Esophagus squamous epithelium (tissue), 5 donors: Measurements from ENCODE around the gene TXLNB. TPM values are rescaled to one million over a fixed set of nuclear protein-coding genes. Genes with fewer than 3 reads are reported as not detected.
"Not testable (repeated sequence)": the region's sequence is repeated elsewhere in the genome, so short reads cannot be mapped to it uniquely, and the experiment has no call there.

ENCODE experiments used
- DNase-seq: peaks from one replicate; lab custom pipeline; 2025; lab: John Stamatoyannopoulos, UW
- H3K27ac ChIP-seq, 4 donors: fragments of 200-600 bp; sonication (generic); one replicate each; pipeline ENCODE4 v1.5.1; 2016 to 2019; ENCODE audit warnings: mild to moderate bottlenecking in 1 of 4
- H3K27me3 ChIP-seq, 4 donors: fragments of 200-600 bp; sonication (generic); 1 replicate in 3 of 4; 2 replicates in 1 of 4; pipeline versions ENCODE4 v1.5.1 to v1.6.0; 2017 to 2021; ENCODE audit warnings: antibody characterized with exemption in 1 of 4
- H3K36me3 ChIP-seq, 3 donors: fragments of 200-600 bp; sonication (generic); one replicate each; pipeline ENCODE4 v1.5.1; 2016 to 2019
- H3K4me1 ChIP-seq, 3 donors: fragments of 200-600 bp; sonication (generic); one replicate each; pipeline ENCODE4 v1.5.1; 2017 to 2019
- H3K4me3 ChIP-seq, 4 donors: fragments of 200-600 bp; sonication (generic); 1 replicate in 3 of 4; 2 replicates in 1 of 4; pipeline ENCODE4 v1.5.1; 2016 to 2019; ENCODE audit warnings: mild to moderate bottlenecking in 2 of 4, moderate library complexity in 1 of 4
- H3K9me3 ChIP-seq, 3 donors: fragments of 200-600 bp; sonication (generic); one replicate each; pipeline ENCODE4 v1.5.1; 2016 to 2019
- CTCF ChIP-seq, 6 experiments: fragments of 450-650 bp in 4 of 6; fragments of 200-600 bp in 2 of 6; sonication (generic) in 2 of 6; IDR thresholded peaks; one replicate each; pipeline ENCODE4 v1.5.1; 2016 to 2019; ENCODE audit warnings: antibody characterized with exemption in 6 of 6, mild to moderate bottlenecking in 4 of 6, moderate library complexity in 4 of 6
- POLR2A ChIP-seq, 4 donors: fragments of 450-650 bp; IDR thresholded peaks; one replicate each; pipeline ENCODE4 v1.6.1; 2017; ENCODE audit warnings: antibody characterized with exemption in 4 of 4, mild to moderate bottlenecking in 4 of 4, moderate library complexity in 3 of 4
- WGBS, 2 donors: methylation state at CpG; one replicate each; pipeline ENCODE4 v1.1.5; 2018; 5-methylcytosine and 5-hydroxymethylcytosine counted together
- intact Hi-C: fragments of 100-400 bp; cut with DNase I; formaldehyde crosslinking; loops from one replicate; pipeline ENCODE4 v1.15.0; 2022
- total RNA-seq, 4 donors: library from RNA; depleted of rRNA; stranded (reverse); fragments of >200 nt; gene quantifications; one replicate each; pipeline ENCODE4 v1.1.0, GENCODE V29; 2016
- donor health status: DM: yes; HTN: yes; CAD: no.

The TXLNB gene
- total RNA-seq, 4 donors from 2014 or later: 0.04 to 1.1 (median 0.24) TPM

- H3K27me3 ChIP-seq: no peaks in the 10 kb centered on the region
- H3K4me3 ChIP-seq: no peak overlapping the region
- H3K4me1 ChIP-seq: peaks cover 8 to 18% (median 11%) of the 10 kb centered on the region in 3 donors
- H3K36me3 ChIP-seq: no peaks in the 10 kb centered on the region
- H3K27ac ChIP-seq: no peak overlapping the region
- no peak for DNase-seq
- intact Hi-C loops: no loop called here
- 71 to 76% methylated on average over 2 of the region's 2 CpGs for WGBS, 2 donors
- no peaks in the 10 kb centered on the region for H3K9me3 ChIP-seq
- no peak for TF ChIP-seq CTCF (IDR thresholded peaks at IDR 0.05)
- TF ChIP-seq POLR2A (IDR thresholded peaks at IDR 0.05): no peak
These were observed 4.1 kb upstream of the TXLNB start for GRCh38 chr6:139295901-139296300.

GRCh38 chr6:139294090-139294489, 2.3 kb upstream of the TXLNB start:
- intact Hi-C loops: no loop called here
- Histone ChIP-seq H3K9me3 (no peaks in the 10 kb centered on the region), H3K27ac (no peak overlapping the region), H3K4me3 (no peak overlapping the region), H3K27me3 (no peaks in the 10 kb centered on the region), H3K4me1 (peaks cover 8 to 29% (median 20%) of the 10 kb centered on the region in 3 donors), H3K36me3 (no peaks in the 10 kb centered on the region)
- TF ChIP-seq CTCF (IDR thresholded peaks at IDR 0.05) (no peak), POLR2A (IDR thresholded peaks at IDR 0.05) (no peak)
- DNase-seq: no peak
- 66 to 87% methylated on average over 2 of the region's 2 CpGs for WGBS, 2 donors

GRCh38 chr6:139293230-139293629, 1.4 kb upstream of the TXLNB start:
- intact Hi-C loops, H3K9me3 ChIP-seq, H3K4me3 ChIP-seq, H3K36me3 ChIP-seq, H3K27me3 ChIP-seq, DNase-seq: not testable (repeated sequence)
- H3K4me1 ChIP-seq: peaks cover 8 to 29% (median 20%) of the 10 kb centered on the region in 3 donors
- 93% methylated on average over 6 to 10 of the region's 10 CpGs for WGBS, 2 donors
- H3K27ac ChIP-seq: peak overlapping the region in 2 of 4 donors; percentile 81 to 87

- TF ChIP-seq POLR2A (IDR thresholded peaks at IDR 0.05): peak in 1 of 4 donors; percentile 48
- TF ChIP-seq CTCF (IDR thresholded peaks at IDR 0.05): no peak
- peak overlapping the region; percentile 26 to 87 (median 80) for H3K27ac ChIP-seq
- intact Hi-C loops: no loop called here
- peak overlapping the region in 1 of 4 donors; percentile 48 for H3K4me3 ChIP-seq
- H3K27me3 ChIP-seq: no peaks in the 10 kb centered on the region
- no peaks in the 10 kb centered on the region for H3K9me3 ChIP-seq
- H3K36me3 ChIP-seq: no peaks in the 10 kb centered on the region
- no peak for DNase-seq
- H3K4me1 ChIP-seq: peaks cover 8 to 29% (median 20%) of the 10 kb centered on the region in 3 donors
- 9 to 20% methylated on average over 5 of the region's 5 CpGs for WGBS, 2 donors
These were observed 949 bp downstream of the TXLNB start for GRCh38 chr6:139290787-139291311.

DNA sequence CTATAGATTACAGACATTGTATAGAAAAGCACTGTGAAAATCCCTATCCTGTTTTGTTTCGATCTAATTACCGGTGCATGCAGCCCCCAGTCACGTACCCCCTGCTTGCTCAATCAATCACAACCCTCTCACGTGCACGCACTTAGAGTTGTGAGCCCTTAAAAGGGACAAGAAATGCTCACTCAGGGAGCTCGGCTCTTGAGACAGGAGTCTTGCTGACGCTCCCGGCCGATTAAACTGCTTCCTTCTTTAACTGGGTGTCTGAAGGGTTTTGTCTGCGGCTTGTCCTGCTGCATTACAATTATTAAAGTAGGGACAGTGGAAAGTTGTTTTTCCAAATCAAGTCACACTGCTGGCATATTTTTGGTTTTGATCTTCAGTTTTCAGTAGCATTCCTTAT, 2.6 kb downstream of the TXLNB start:
- Histone ChIP-seq H3K27ac (no peak overlapping the region), H3K4me1 (peaks cover 8 to 29% (median 20%) of the 10 kb centered on the region in 3 donors), H3K9me3 (no peaks in the 10 kb centered on the region), H3K27me3 (no peaks in the 10 kb centered on the region), H3K4me3 (no peak overlapping the region), H3K36me3 (no peaks in the 10 kb centered on the region)
- TF ChIP-seq CTCF (IDR thresholded peaks at IDR 0.05) (no peak), POLR2A (IDR thresholded peaks at IDR 0.05) (no peak)
- WGBS, 2 donors: 91 to 93% methylated on average over 10 of the region's 10 CpGs
- no peak for DNase-seq
- intact Hi-C loops: no loop called here
